ENCODE results near the gene FYB2. TPM values are rescaled to one million over a fixed set of nuclear protein-coding genes. Genes with fewer than 3 reads are reported as not detected.

The FYB2 gene
- total RNA-seq, 2 experiments from 2014 or later = not detected

DNA sequence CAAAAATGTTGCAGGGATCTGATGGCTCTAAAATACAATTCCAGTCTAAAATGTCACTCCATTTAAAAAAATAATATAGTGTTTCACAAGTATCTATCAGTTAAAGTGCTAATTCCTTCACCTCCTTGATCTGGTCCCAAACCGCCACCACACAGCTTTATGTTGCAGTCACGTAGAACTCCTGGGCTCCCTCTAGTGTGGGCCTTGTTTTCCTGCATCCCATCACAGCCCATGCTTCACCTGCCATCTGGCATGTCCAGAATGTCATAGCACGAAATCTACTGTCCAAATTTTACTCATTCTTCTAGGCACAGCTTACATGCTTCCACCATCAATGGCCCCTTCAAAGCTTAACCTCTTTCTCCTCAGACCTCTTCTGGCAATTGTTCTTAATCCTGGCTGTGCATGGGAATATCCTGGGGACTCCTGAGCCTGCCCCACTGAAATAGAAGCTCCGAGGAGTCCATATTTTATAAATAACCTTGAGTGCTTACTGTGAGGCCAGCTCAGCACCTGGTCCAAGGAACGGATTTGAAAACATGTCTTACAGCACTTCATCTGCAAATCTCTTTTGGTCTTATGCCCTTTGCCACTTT lies 15.5 kb downstream of the FYB2 start:
- ChIA-PET CTCF (no interaction called here), POLR2A (no interaction called here)
- ATAC-seq (no peak), DNase-seq (peak; percentile 22)
- peaks cover 1% of the 10 kb centered on the region for H3K27me3 Mint-ChIP-seq
- intact Hi-C loops (cut with micrococcal nuclease) = no loop called here
- H3K9me3 Mint-ChIP-seq = no peaks in the 10 kb centered on the region
- TF ChIP-seq CTCF (IDR thresholded peaks at IDR 0.05) = peak; percentile 33
- no peaks in the 10 kb centered on the region for H3K4me1 Mint-ChIP-seq (ENCODE audit: low read depth)
- H3K4me3 Mint-ChIP-seq = no peak overlapping the region
- no peaks in the 10 kb centered on the region for H3K36me3 Mint-ChIP-seq (ENCODE audit: low read depth)
- H3K27ac Mint-ChIP-seq = no peak overlapping the region

DNA sequence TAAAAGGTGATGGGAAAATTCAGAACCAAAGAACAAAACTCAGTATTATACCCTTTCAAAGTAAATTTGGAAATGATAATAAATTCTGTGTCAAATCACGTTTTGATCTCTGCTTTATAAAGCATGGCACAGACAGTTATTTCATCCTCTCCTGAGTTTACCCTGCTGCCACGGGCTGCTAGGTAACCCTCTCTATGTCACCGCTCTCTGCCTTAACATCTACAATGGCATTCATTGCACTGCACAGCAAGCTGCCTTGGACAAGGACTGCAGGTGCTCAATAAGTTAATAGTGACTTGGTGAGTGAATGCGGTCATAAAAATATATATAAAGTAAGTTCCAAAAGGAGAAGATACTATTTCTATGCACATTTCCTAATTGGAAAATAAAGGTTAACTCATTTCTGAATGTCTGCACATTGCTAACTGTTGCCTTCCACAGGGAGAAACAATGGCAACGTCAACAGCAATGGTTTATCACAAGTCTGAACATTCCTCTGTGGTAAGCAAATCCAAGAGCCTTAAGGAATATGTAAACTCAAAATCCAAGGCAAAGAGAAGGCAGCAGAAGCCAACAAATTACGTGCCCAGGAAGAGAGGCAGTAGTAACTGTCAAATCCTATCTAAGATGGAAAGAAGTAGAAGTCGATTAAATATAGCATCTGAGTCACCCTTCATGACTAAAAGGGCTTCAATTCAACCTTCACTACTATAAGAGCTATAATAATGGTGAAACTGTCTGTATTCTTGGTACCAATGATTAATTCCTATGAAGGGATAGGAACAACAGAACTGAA lies 19.4 kb downstream of the FYB2 start:
- no peak overlapping the region for H3K4me3 Mint-ChIP-seq
- ATAC-seq = no peak
- ChIA-PET CTCF (no interaction called here), POLR2A (no interaction called here)
- intact Hi-C loops (cut with micrococcal nuclease) = no loop called here
- peaks cover 10% of the 10 kb centered on the region for H3K27me3 Mint-ChIP-seq
- H3K36me3 Mint-ChIP-seq (ENCODE audit: low read depth) = no peaks in the 10 kb centered on the region
- H3K27ac Mint-ChIP-seq = no peak overlapping the region
- DNase-seq = no peak
- H3K9me3 Mint-ChIP-seq = no peaks in the 10 kb centered on the region
- no peak for TF ChIP-seq CTCF (IDR thresholded peaks at IDR 0.05)
- no peaks in the 10 kb centered on the region for H3K4me1 Mint-ChIP-seq (ENCODE audit: low read depth)

- Mint-ChIP-seq H3K27me3 (peaks cover 10% of the 10 kb centered on the region), H3K27ac (no peak overlapping the region), H3K4me1 (ENCODE audit: low read depth) (no peaks in the 10 kb centered on the region), H3K36me3 (ENCODE audit: low read depth) (no peaks in the 10 kb centered on the region), H3K4me3 (no peak overlapping the region), H3K9me3 (no peaks in the 10 kb centered on the region)
- no peak for TF ChIP-seq CTCF (IDR thresholded peaks at IDR 0.05)
- CTCF ChIA-PET = no interaction called here
- DNase-seq (no peak), ATAC-seq (no peak)
- intact Hi-C loops (cut with micrococcal nuclease) = no loop called here
- POLR2A ChIA-PET = no interaction called here
Observed at GRCh38 chr1:56798053-56798471, 21.1 kb downstream of the FYB2 start.

DNA sequence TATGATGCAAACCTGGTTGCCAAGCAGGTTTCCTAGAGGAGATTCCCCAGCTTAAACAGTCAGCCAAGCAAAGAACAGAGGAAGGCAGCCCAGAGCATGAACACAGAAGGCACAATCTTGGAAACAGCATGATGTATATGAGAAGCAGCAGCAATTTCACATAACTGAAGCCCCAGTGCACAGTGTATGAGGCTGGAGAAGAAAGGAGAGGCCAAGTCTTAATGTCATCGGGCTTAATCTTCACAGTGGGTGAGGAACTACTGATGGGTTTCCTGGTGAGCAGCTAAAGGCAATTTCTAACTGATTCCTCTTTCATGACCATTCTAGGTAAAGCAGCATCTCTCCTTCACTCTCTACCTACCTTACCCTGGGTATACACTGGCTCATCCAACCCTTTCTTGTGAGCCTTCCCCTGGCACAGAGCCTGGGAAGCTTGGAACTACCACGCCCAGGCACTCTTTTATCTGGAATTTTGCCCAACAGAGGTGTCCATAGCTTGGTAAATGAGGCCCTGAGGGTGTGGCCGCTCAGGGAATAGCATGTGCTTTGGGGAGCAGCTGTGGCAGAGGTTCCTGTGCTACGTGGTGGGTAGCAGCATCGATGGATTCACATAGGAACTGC lies 22.0 kb downstream of the FYB2 start:
- ATAC-seq (no peak), DNase-seq (no peak)
- no peaks in the 10 kb centered on the region for H3K4me1 Mint-ChIP-seq (ENCODE audit: low read depth)
- no peak overlapping the region for H3K4me3 Mint-ChIP-seq
- intact Hi-C loops (cut with micrococcal nuclease) = no loop called here
- no peak for TF ChIP-seq CTCF (IDR thresholded peaks at IDR 0.05)
- ChIA-PET CTCF (interaction anchor here (1.3 kb wide), 1 partner anchor 24 kb away, joined by 3 read pairs; no protein-coding TSS in a partner anchor), POLR2A (no interaction called here)
- peaks cover 10% of the 10 kb centered on the region for H3K27me3 Mint-ChIP-seq
- H3K27ac Mint-ChIP-seq = no peak overlapping the region
- no peaks in the 10 kb centered on the region for H3K9me3 Mint-ChIP-seq
- H3K36me3 Mint-ChIP-seq (ENCODE audit: low read depth) = no peaks in the 10 kb centered on the region

DNA sequence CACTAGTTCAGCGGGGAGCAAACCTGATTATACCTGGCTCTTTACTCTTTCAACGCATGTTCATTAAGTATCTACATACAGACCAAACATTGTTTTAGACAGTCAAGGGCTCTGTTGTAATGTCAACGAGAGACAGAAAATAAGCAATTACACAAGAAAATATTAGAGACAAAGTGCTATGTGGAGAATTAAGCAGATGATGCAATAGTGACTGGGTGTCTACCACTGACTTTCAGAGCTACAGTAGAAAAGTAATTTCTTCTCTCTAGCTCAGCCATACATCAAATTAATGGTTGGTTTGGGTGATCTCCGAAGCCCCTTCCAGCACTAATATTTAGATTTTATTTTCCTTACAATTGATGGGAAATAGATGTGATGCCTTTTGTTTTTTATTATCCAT lies 23.3 kb downstream of the FYB2 start:
- H3K9me3 Mint-ChIP-seq = no peaks in the 10 kb centered on the region
- H3K4me1 Mint-ChIP-seq (ENCODE audit: low read depth) = no peaks in the 10 kb centered on the region
- intact Hi-C loops (cut with micrococcal nuclease) = no loop called here
- no peaks in the 10 kb centered on the region for H3K36me3 Mint-ChIP-seq (ENCODE audit: low read depth)
- no peak overlapping the region for H3K4me3 Mint-ChIP-seq
- H3K27ac Mint-ChIP-seq = no peak overlapping the region
- no peak for TF ChIP-seq CTCF (IDR thresholded peaks at IDR 0.05)
- ATAC-seq = no peak
- no peak for DNase-seq
- ChIA-PET POLR2A (no interaction called here), CTCF (interaction anchor here (1.3 kb wide), 1 partner anchor 25 kb away, joined by 3 read pairs; no protein-coding TSS in a partner anchor)
- H3K27me3 Mint-ChIP-seq = peaks cover 11% of the 10 kb centered on the region

Data from activated CD8-positive, alpha-beta T cell treated with anti-CD3 and anti-CD28 coated beads for 36 hours (primary cell).